OCI-LY7 (cell line): ENCODE measurements around the gene VWF. TPM values are rescaled to one million over a fixed set of nuclear protein-coding genes. Genes with fewer than 3 reads are reported as not detected.

Experiments used
- BruUV-seq: library from RNA; stranded (reverse); fragments of 400-500 nt; replicated peaks from 2 replicates; lab custom pipeline; 2021; lab: Mats Ljungman, UMichigan
- CTCF ChIA-PET: fragments of 300-600 bp; sonication (Branson Sonifier 250); formaldehyde crosslinking; loops from one replicate; lab custom pipeline; 2022; ENCODE audit warnings: antibody characterized with exemption; ENCODE audit not compliant: unreplicated experiment; lab: Charles Lee
- POLR2A ChIA-PET: fragments of 300-600 bp; sonication (Branson Sonifier 250); formaldehyde crosslinking; loops from one replicate; lab custom pipeline; 2022; ENCODE audit warnings: antibody characterized with exemption; lab: Charles Lee
- DNase-seq: peaks from one replicate; pipeline ENCODE4 v3.0.0-alpha.2; 2015; ENCODE audit warnings: low spot score
- H2AFZ ChIP-seq: fragments of 200-600 bp; sonication (generic), shearing (Covaris generic); 2 replicates; pipeline ENCODE4 v1.6.1; 2014; ENCODE audit warnings: mild to moderate bottlenecking, antibody characterized with exemption, low read length, moderate library complexity
- H3K27ac ChIP-seq: fragments of 200-600 bp; sonication (generic); 2 replicates; pipeline ENCODE4 v1.5.1; 2014; ENCODE audit warnings: mixed run types, low read depth, mild to moderate bottlenecking, moderate library complexity, low read length, inconsistent platforms; ENCODE audit not compliant: poor library complexity, severe bottlenecking
- H3K36me3 ChIP-seq: fragments of 200-600 bp; sonication (generic); 2 replicates; pipeline ENCODE4 v1.6.1; 2014; ENCODE audit warnings: mild to moderate bottlenecking, antibody characterized with exemption, low read length, moderate library complexity, mixed read lengths; ENCODE audit not compliant: insufficient read depth
- H3K4me1 ChIP-seq: fragments of 200-600 bp; sonication (generic); 2 replicates; pipeline ENCODE4 v1.5.1; 2014; ENCODE audit warnings: mild to moderate bottlenecking, low read length; ENCODE audit not compliant: insufficient read depth, poor library complexity, severe bottlenecking
- H3K4me2 ChIP-seq: fragments of 200-600 bp; sonication (generic); 2 replicates; pipeline ENCODE4 v1.6.1; 2014; ENCODE audit warnings: mild to moderate bottlenecking, low read length
- H3K4me3 ChIP-seq: fragments of 200-600 bp; sonication (generic); 2 replicates; pipeline ENCODE4 v1.5.1; 2014; ENCODE audit warnings: mild to moderate bottlenecking, low read depth, low read length; ENCODE audit not compliant: poor library complexity, severe bottlenecking
- H3K79me2 ChIP-seq: fragments of 200-600 bp; sonication (generic); 2 replicates; pipeline ENCODE4 v1.6.1; 2016; ENCODE audit warnings: low read depth, mild to moderate bottlenecking, low read length, moderate library complexity, mixed read lengths; ENCODE audit not compliant: insufficient read depth
- H3K9me2 ChIP-seq: fragments of 200-600 bp; sonication (generic); 2 replicates; pipeline ENCODE4 v1.6.1; 2016; ENCODE audit warnings: mild to moderate bottlenecking, low read length, mixed read lengths; ENCODE audit not compliant: insufficient read depth
- H3K9me3 ChIP-seq: fragments of 200-600 bp; sonication (generic); 2 replicates; pipeline ENCODE4 v1.6.1; 2014; ENCODE audit warnings: mild to moderate bottlenecking, mixed run types, low read length, mixed read lengths
- H4K20me1 ChIP-seq: fragments of 200-600 bp; sonication (generic); 2 replicates; pipeline ENCODE4 v1.6.1; 2014; ENCODE audit warnings: mild to moderate bottlenecking, antibody characterized with exemption, low read length, moderate library complexity, mixed read lengths; ENCODE audit not compliant: insufficient read depth
- CTCF ChIP-seq: fragments of 200-600 bp; sonication (generic); conservative IDR thresholded peaks from 2 replicates; pipeline ENCODE4 v1.5.1; 2014; ENCODE audit warnings: mild to moderate bottlenecking, antibody characterized with exemption, low read length, moderate library complexity, mixed read lengths
- EZH2phosphoT487 ChIP-seq: fragments of 200-600 bp; sonication (generic); IDR thresholded peaks from 2 replicates; pipeline ENCODE4 v1.6.1; 2018; ENCODE audit warnings: low read depth, borderline replicate concordance, mild to moderate bottlenecking, mixed run types, antibody characterized with exemption, low read length, moderate library complexity, mixed read lengths
- intact Hi-C: fragments of 100-400 bp; cut with micrococcal nuclease; formaldehyde crosslinking; loops from one replicate; pipeline ENCODE4 v1.10.0; 2022; ENCODE audit not compliant: unreplicated experiment
- total RNA-seq, 2 experiments: library from RNA; depleted of rRNA in 1 of 2; stranded (reverse); fragments of >200 nt in 1 of 2; shearing (Covaris generic) in 1 of 2; gene quantifications; 2 replicates each; pipeline ENCODE4 v1.2.3, GENCODE V29; 2014 to 2022

The VWF gene
- total RNA-seq, 2 experiments from 2014 or later = 0.32 TPM; not detected in 1

- CTCF ChIA-PET = interaction anchor here (0.6 kb wide), 1 partner anchor 193 kb away, joined by 3 read pairs; no protein-coding TSS in a partner anchor
- TF ChIP-seq CTCF = no peak
- TF ChIP-seq EZH2phosphoT487 = no peak
- no peak overlapping the region for H2AFZ ChIP-seq
- POLR2A ChIA-PET = interaction anchor here (1.0 kb wide), 1 partner anchor 24 kb away, joined by 3 read pairs; no protein-coding TSS in a partner anchor
- H3K9me3 ChIP-seq = no peaks in the 10 kb centered on the region
- H3K4me2 ChIP-seq = no peak overlapping the region
- no peaks in the 10 kb centered on the region for H3K36me3 ChIP-seq
- intact Hi-C loops = no loop called here
- no peak for DNase-seq
- BruUV-seq = no TSS peak
- H3K79me2 ChIP-seq = no peaks in the 10 kb centered on the region
- no peaks in the 10 kb centered on the region for H3K9me2 ChIP-seq
- no peak overlapping the region for H3K4me3 ChIP-seq
- no peaks in the 10 kb centered on the region for H3K4me1 ChIP-seq
- no peaks in the 10 kb centered on the region for H4K20me1 ChIP-seq
- no peak overlapping the region for H3K27ac ChIP-seq
These were observed 32.5 kb downstream of the VWF start for GRCh38 chr12:6091786-6092566.

GRCh38 chr12:6090803-6091202 lies 33.7 kb downstream of the VWF start:
- no peak overlapping the region for H3K4me2 ChIP-seq
- no peak for TF ChIP-seq CTCF
- no peak for TF ChIP-seq EZH2phosphoT487
- no TSS peak for BruUV-seq
- H3K79me2 ChIP-seq = no peaks in the 10 kb centered on the region
- no peaks in the 10 kb centered on the region for H4K20me1 ChIP-seq
- H3K27ac ChIP-seq = no peak overlapping the region
- no peaks in the 10 kb centered on the region for H3K9me3 ChIP-seq
- no peak overlapping the region for H3K4me3 ChIP-seq
- ChIA-PET CTCF (no interaction called here), POLR2A (no interaction called here)
- no peaks in the 10 kb centered on the region for H3K9me2 ChIP-seq
- H3K36me3 ChIP-seq = no peaks in the 10 kb centered on the region
- DNase-seq = no peak
- H2AFZ ChIP-seq = no peak overlapping the region
- intact Hi-C loops = no loop called here
- H3K4me1 ChIP-seq = no peaks in the 10 kb centered on the region
